ENCODE data around the gene REXO5. TPM values are rescaled to one million over a fixed set of nuclear protein-coding genes. Genes with fewer than 3 reads are reported as not detected.
"Not testable (repeated sequence)": the region's sequence is repeated elsewhere in the genome, so short reads cannot be mapped to it uniquely, and the experiment has no call there.

The REXO5 gene
- total RNA-seq, 1 donor from 2014 or later: 1.8 TPM

DNA sequence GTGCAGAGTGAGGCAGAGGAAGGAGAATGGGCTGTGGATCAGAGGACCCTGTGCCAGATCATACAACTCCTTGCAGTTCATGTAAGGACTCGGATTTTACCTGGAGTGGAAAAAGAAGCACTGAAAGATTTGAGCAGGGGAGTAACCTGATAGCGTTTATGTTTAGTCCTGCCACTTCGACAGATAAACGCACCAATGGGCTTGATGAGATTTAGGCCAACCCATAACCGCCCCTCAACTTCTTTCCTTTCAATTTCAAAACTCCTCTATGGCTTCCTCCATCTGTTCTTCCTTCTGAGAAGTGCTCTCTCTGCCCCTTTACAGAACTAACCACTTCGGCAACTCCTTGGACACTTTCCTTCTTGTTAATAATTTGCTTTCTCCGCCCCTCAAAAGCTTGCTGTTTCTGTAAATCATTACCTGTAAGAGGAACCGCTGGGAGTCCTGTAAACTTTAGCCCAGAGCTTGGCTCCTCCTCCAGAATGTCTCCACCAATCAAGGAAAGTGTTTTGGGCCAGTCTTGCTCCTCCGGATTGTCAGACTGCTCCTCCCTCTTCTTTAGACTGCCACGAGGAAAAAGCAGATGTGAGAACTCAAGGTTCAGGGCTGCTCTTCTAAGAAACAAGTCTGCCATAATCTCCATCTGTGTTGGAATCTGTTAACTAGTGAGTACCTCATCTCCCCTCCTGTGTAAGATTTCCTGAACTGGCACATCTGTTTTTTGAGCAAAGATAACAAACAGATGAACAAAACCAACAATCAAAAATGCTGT is 42.7 kb upstream of the REXO5 start, which contains the start of gene ACSM3:
Gene ACSM3, plus strand, starts transcription at position 554 of the 772 bp plus-strand sequence. CDS start 6,021 bp downstream, outside the sequence.
- Histone ChIP-seq H3K9me3 (ENCODE audit: insufficient read depth, low read depth, low read length) (no peaks in the 10 kb centered on the region), H3K27me3 (ENCODE audit: insufficient read depth, low read length) (peaks cover 2% of the 10 kb centered on the region), H4K20me1 (ENCODE audit: insufficient read depth, low read length) (no peaks in the 10 kb centered on the region), H3K9ac (ENCODE audit: low read length) (no peak within 1 kb of the TSS), H3K36me3 (ENCODE audit: insufficient read depth, low read length) (no peaks in the 10 kb centered on the region), H3K27ac (ENCODE audit: low read depth, low read length) (no peak within 1 kb of the TSS), H3K4me2 (ENCODE audit: low read length) (peak within 1 kb of the TSS; percentile 83), H3K4me3 (ENCODE audit: insufficient read depth, low read depth, low read length) (peak within 1 kb of the TSS; percentile 63), H3K79me2 (ENCODE audit: insufficient read depth, low read length) (no peaks in the 10 kb centered on the region), H2AFZ (ENCODE audit: low read depth, low read length) (peak within 1 kb of the TSS; percentile 54), H3K4me1 (ENCODE audit: insufficient read depth, low read length) (peaks cover 3% of the 10 kb centered on the region)
- Mint-ChIP-seq H3K27ac (ENCODE audit: unreplicated experiment) (no peak within 1 kb of the TSS), H3K36me3 (ENCODE audit: low read depth, unreplicated experiment) (no peaks in the 10 kb centered on the region), H3K4me3 (ENCODE audit: unreplicated experiment) (peak within 1 kb of the TSS; percentile 66), H3K9me3 (ENCODE audit: unreplicated experiment) (peaks cover 2% of the 10 kb centered on the region), H3K27me3 (ENCODE audit: low read depth, unreplicated experiment) (no peaks in the 10 kb centered on the region), H3K4me1 (ENCODE audit: low read depth, unreplicated experiment) (no peaks in the 10 kb centered on the region)
- TF ChIP-seq CTCF (IDR thresholded peaks at IDR 0.05; ENCODE audit: insufficient read depth, low read depth, low read length) (no peak), EZH2 (IDR thresholded peaks at IDR 0.05; ENCODE audit: insufficient read depth, low read length) (no peak)
- FAIRE-seq (no peak), DNase-seq (ENCODE audit: low read depth) (peak; percentile 63)

- not testable (repeated sequence) for H3K9me3 Mint-ChIP-seq (ENCODE audit: unreplicated experiment); H3K36me3 ChIP-seq (ENCODE audit: insufficient read depth, low read length); H4K20me1 ChIP-seq (ENCODE audit: insufficient read depth, low read length); H3K79me2 ChIP-seq (ENCODE audit: insufficient read depth, low read length); H3K9me3 ChIP-seq (ENCODE audit: insufficient read depth, low read depth, low read length); H2AFZ ChIP-seq (ENCODE audit: low read depth, low read length); H3K4me2 ChIP-seq (ENCODE audit: low read length); FAIRE-seq; H3K27ac Mint-ChIP-seq (ENCODE audit: unreplicated experiment); H3K27ac ChIP-seq (ENCODE audit: low read depth, low read length); H3K4me1 Mint-ChIP-seq (ENCODE audit: low read depth, unreplicated experiment); H3K27me3 Mint-ChIP-seq (ENCODE audit: low read depth, unreplicated experiment); H3K4me1 ChIP-seq (ENCODE audit: insufficient read depth, low read length); H3K4me3 Mint-ChIP-seq (ENCODE audit: unreplicated experiment); DNase-seq (ENCODE audit: low read depth); H3K9ac ChIP-seq (ENCODE audit: low read length); H3K4me3 ChIP-seq (ENCODE audit: insufficient read depth, low read depth, low read length); H3K27me3 ChIP-seq (ENCODE audit: insufficient read depth, low read length); H3K36me3 Mint-ChIP-seq (ENCODE audit: low read depth, unreplicated experiment)
Measured at GRCh38 chr16:20764448-20764847, 41.9 kb upstream of the REXO5 start.

DNA sequence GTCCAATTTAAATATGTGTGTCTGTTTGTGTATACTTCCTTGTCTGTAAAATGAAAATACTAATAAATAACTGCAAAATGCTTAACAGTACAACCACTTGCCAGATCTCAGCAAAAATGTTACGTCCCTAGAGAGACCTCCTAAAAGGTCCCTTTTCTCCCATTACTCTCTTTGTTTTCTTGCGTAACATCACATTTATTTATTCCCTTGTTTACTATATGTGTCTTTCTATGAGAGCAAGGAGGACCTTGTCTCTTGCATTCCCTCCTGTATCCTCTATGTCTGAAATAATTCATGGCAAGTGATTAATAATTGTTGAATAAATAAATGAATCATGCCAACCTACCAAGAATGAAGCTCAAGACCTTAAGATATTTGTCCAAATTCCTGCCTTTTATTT is 40.6 kb upstream of the REXO5 start:
- H3K4me2 ChIP-seq (ENCODE audit: low read length): no peak overlapping the region
- H3K9ac ChIP-seq (ENCODE audit: low read length): no peak overlapping the region
- Mint-ChIP-seq H3K4me1 (ENCODE audit: low read depth, unreplicated experiment) (no peaks in the 10 kb centered on the region), H3K36me3 (ENCODE audit: low read depth, unreplicated experiment) (no peaks in the 10 kb centered on the region), H3K27me3 (ENCODE audit: low read depth, unreplicated experiment) (no peaks in the 10 kb centered on the region), H3K27ac (ENCODE audit: unreplicated experiment) (no peak overlapping the region), H3K9me3 (ENCODE audit: unreplicated experiment) (peaks cover under 1% of the 10 kb centered on the region), H3K4me3 (ENCODE audit: unreplicated experiment) (no peak overlapping the region)
- DNase-seq (ENCODE audit: low read depth) (no peak), FAIRE-seq (no peak)
- no peaks in the 10 kb centered on the region for H3K79me2 ChIP-seq (ENCODE audit: insufficient read depth, low read length)
- no peaks in the 10 kb centered on the region for H3K9me3 ChIP-seq (ENCODE audit: insufficient read depth, low read depth, low read length)
- H3K4me1 ChIP-seq (ENCODE audit: insufficient read depth, low read length): peaks cover 3% of the 10 kb centered on the region
- H2AFZ ChIP-seq (ENCODE audit: low read depth, low read length): no peak overlapping the region
- no peak overlapping the region for H3K27ac ChIP-seq (ENCODE audit: low read depth, low read length)
- H4K20me1 ChIP-seq (ENCODE audit: insufficient read depth, low read length): no peaks in the 10 kb centered on the region
- no peaks in the 10 kb centered on the region for H3K36me3 ChIP-seq (ENCODE audit: insufficient read depth, low read length)
- H3K4me3 ChIP-seq (ENCODE audit: insufficient read depth, low read depth, low read length): no peak overlapping the region
- TF ChIP-seq EZH2 (IDR thresholded peaks at IDR 0.05; ENCODE audit: insufficient read depth, low read length) (no peak), CTCF (IDR thresholded peaks at IDR 0.05; ENCODE audit: insufficient read depth, low read depth, low read length) (no peak)
- H3K27me3 ChIP-seq (ENCODE audit: insufficient read depth, low read length): peaks cover 2% of the 10 kb centered on the region
